Colonic mucosa (tissue), 4 donors: Measurements from ENCODE around the gene DUSP7. TPM values are rescaled to one million over a fixed set of nuclear protein-coding genes. Genes with fewer than 3 reads are reported as not detected.

Experiments used
- DNase-seq: peaks from one replicate; pipeline ENCODE4 v3.0.0-alpha.2; 2020
- H3K27ac ChIP-seq: fragments of 200-600 bp; one replicate; pipeline ENCODE4 v1.8.0; 2021
- H3K27me3 ChIP-seq: fragments of 200-600 bp; one replicate; pipeline ENCODE4 v1.8.0; 2021
- H3K36me3 ChIP-seq: fragments of 200-600 bp; one replicate; pipeline ENCODE4 v1.8.0; 2021
- H3K4me1 ChIP-seq: fragments of 200-600 bp; one replicate; pipeline ENCODE4 v1.8.0; 2021; ENCODE audit warnings: mild to moderate bottlenecking
- H3K4me3 ChIP-seq: fragments of 200-600 bp; one replicate; pipeline ENCODE4 v1.8.0; 2021
- H3K9ac ChIP-seq, 2 donors: one replicate each; pipeline ENCODE4 v1.7.0; 2013; ENCODE audit warnings: control low read depth in 2 of 2, low read depth in 2 of 2, low read length in 2 of 2
- H3K9me3 ChIP-seq: fragments of 200-600 bp; one replicate; pipeline ENCODE4 v1.8.0; 2021
- intact Hi-C: fragments of 100-400 bp; cut with DNase I; formaldehyde crosslinking; loops from one replicate; pipeline ENCODE4 v1.14.1; 2022
- total RNA-seq, 2 donors: library from RNA; stranded (reverse); fragmentation: NEBNext Ultra II Directional in 1 of 2; extraction: Animal tissue kit (Norgen Biotek cat#: 25700) in 1 of 2; gene quantifications; one replicate each; pipeline ENCODE4 v1.2.1, GENCODE V29; 2021
- TF ChIP-seq, protein P1 (sequence below): fragments of 200-600 bp; IDR thresholded peaks from one replicate; pipeline ENCODE4 v1.8.0; 2022; ENCODE audit warnings: antibody characterized with exemption, mild to moderate bottlenecking
- donor health status: healthy.
- donor health status: DM: no; HTN: no; CAD: no.
- donor health status: DM: no; HTN: no; CAD: no.

DUSP7 gene
- total RNA-seq, 2 donors from 2014 or later: 9.5 to 9.8 TPM

DNA sequence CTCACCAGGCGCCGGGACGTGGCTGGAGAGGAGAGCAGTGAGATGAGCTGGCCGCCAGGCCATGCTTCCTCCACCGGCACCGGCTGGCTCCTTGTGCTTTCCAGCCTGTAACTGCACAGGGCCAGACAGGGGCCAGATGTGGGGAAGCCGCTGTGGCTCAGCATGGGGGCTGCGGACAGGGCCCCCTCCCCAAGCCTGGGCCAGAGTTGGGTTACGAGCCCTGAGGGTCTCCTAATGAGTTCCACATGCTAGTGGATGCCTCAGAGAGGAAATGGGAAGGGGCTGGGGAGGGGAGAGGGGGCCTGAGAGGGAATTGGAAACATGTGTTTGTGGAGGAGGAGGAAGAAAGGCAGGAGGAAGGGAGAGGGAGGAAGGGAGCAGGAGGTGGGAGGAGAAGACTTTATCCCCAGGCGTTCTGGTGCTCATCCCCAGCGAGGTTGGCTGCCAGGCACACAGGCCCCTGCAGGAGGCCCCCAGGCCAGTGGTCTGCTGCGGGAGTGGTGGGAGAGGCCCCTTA is 11.7 kb upstream of the DUSP7 start:
- H3K27ac ChIP-seq: no peak overlapping the region
- no peaks in the 10 kb centered on the region for H3K9me3 ChIP-seq
- no peak overlapping the region for H3K4me3 ChIP-seq
- no peak overlapping the region for H3K9ac ChIP-seq
- H3K4me1 ChIP-seq: no peaks in the 10 kb centered on the region
- no peaks in the 10 kb centered on the region for H3K36me3 ChIP-seq
- intact Hi-C loops: no loop called here
- no peak for DNase-seq
- H3K27me3 ChIP-seq: no peaks in the 10 kb centered on the region
- TF ChIP-seq, protein P1, sequence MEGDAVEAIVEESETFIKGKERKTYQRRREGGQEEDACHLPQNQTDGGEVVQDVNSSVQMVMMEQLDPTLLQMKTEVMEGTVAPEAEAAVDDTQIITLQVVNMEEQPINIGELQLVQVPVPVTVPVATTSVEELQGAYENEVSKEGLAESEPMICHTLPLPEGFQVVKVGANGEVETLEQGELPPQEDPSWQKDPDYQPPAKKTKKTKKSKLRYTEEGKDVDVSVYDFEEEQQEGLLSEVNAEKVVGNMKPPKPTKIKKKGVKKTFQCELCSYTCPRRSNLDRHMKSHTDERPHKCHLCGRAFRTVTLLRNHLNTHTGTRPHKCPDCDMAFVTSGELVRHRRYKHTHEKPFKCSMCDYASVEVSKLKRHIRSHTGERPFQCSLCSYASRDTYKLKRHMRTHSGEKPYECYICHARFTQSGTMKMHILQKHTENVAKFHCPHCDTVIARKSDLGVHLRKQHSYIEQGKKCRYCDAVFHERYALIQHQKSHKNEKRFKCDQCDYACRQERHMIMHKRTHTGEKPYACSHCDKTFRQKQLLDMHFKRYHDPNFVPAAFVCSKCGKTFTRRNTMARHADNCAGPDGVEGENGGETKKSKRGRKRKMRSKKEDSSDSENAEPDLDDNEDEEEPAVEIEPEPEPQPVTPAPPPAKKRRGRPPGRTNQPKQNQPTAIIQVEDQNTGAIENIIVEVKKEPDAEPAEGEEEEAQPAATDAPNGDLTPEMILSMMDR: no peak

DNA sequence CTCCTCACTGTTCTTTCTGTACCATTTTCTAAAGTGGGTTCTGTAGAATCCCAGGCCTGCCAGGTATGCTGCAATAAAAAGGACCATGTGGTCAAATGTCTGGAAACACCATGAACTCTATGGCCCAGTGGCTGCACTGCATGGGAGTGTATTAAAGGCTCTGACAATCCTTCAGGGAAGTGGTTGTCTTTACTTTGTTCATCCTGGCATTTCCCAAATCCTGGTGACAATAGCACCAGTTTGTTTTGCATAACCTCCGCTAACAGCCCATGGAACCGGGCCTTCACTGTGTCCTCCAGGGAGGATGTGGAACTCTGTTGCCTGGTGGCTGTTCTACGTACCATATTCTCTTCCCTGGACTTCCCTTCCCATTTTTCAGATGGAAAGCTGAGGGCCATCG is 11.2 kb upstream of the DUSP7 start:
- DNase-seq: no peak
- H3K9me3 ChIP-seq: no peaks in the 10 kb centered on the region
- intact Hi-C loops: no loop called here

DNA sequence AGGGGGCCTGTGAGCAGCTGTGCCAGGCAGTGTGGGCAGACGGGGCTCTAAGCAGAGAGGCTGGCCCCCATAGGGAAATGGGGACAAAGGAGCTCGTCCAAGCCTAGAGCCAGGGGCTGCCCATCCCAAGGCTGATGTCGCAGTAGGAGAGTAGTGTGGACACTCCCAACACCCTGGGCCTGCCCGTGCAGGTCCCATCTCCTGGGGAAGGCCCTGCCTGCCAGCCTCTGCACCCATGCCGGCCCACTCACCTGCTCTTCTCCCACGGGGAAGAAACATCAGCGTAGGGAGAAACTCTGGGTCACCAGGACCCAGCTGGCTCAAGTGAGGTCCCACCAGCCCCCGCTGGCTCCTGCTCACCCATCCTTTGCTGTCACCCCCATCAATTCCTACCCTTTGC is 10.7 kb upstream of the DUSP7 start:
- intact Hi-C loops: no loop called here
- H3K4me1 ChIP-seq: no peaks in the 10 kb centered on the region
- H3K27ac ChIP-seq: no peak overlapping the region
- H3K4me3 ChIP-seq: no peak overlapping the region
- no peak overlapping the region for H3K9ac ChIP-seq
- TF ChIP-seq, protein P1: no peak
- no peaks in the 10 kb centered on the region for H3K36me3 ChIP-seq
- no peaks in the 10 kb centered on the region for H3K9me3 ChIP-seq
- no peaks in the 10 kb centered on the region for H3K27me3 ChIP-seq
- no peak for DNase-seq

More for the DNA sequence above, 11.2 kb upstream of the DUSP7 start:
- no peak overlapping the region for H3K4me3 ChIP-seq
- H3K27me3 ChIP-seq: no peaks in the 10 kb centered on the region
- H3K36me3 ChIP-seq: no peaks in the 10 kb centered on the region
- TF ChIP-seq, protein P1: no peak
- H3K9ac ChIP-seq: no peak overlapping the region
- no peaks in the 10 kb centered on the region for H3K4me1 ChIP-seq
- no peak overlapping the region for H3K27ac ChIP-seq

DNA sequence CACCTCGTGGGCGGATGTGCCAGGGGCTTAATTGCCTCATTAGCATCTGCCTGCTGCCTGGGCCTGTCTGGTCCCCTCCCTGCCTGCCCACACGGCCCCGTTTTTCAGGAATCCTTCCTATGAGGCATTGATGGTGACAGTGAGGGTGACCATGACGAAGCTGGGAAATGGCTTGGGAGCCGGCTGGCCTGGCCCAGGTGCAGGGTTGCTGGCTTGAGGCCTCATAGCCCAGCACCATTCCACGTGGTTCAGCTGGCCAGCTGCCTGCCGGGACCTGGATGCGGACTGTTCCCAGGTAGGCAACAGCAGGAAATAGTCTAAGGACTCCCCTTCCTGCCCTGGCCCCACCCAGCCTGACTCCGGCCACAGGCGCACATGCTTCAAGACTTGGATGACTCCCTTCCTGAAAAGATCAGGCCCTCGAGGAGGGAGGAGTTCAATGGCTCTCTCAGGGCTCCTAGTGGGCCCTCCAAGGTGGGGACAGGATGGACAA is 8.9 kb upstream of the DUSP7 start:
- DNase-seq: peak; percentile 53
- Histone ChIP-seq H3K9me3 (no peaks in the 10 kb centered on the region), H3K27ac (no peak overlapping the region), H3K36me3 (no peaks in the 10 kb centered on the region), H3K27me3 (no peaks in the 10 kb centered on the region), H3K4me1 (no peaks in the 10 kb centered on the region), H3K9ac (no peak overlapping the region), H3K4me3 (no peak overlapping the region)
- TF ChIP-seq, protein P1: no peak
- intact Hi-C loops: no loop called here

DNA sequence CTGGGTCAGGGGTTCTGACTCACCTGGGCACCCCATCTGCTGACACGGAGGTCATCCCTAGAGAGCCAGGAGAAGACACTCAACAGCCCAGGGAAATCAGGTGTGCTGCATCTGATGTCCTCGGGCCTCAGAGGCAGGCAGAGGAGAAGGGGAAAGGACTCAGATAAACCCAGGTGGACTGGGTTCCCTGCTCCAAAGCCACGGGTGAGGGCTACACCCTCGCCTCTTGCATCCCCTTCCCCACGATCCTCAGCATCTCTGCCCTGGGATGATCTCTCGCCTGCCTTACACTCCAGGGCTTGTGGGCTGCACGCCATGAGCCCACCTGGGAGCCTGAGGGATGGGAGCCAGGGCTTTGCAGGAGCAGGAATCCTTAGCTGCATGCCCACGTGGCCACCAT is 8.2 kb upstream of the DUSP7 start:
- Histone ChIP-seq H3K4me3 (no peak overlapping the region), H3K4me1 (no peaks in the 10 kb centered on the region), H3K27ac (no peak overlapping the region), H3K9me3 (no peaks in the 10 kb centered on the region), H3K36me3 (no peaks in the 10 kb centered on the region), H3K9ac (no peak overlapping the region), H3K27me3 (no peaks in the 10 kb centered on the region)
- TF ChIP-seq, protein P1: no peak
- no peak for DNase-seq
- intact Hi-C loops: loop anchor here (5.0 kb wide), 1 partner anchor 58 kb away; no protein-coding TSS in a partner anchor
